Measurements from ENCODE around the gene ENPP6.

DNA sequence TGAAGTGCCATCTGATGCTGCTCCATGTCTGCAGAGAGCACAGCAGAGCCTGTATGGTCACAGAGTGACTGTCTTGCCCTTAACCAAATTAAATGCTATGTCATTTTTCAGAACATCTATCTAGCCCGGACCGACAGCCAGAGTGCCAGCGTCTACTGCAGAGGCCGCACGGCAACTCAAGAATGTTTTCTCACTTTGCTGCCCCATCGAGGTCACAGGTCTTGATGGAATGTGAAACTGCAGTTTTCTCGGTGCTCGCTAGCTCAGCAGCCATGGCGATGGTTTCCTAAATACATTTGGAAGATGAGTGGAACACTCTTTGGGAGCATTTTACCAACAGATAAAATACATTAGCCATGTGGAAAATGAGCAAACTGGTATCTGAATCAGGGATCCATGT is 125.7 kb downstream of the ENPP6 start:
- TF ChIP-seq, protein P1, sequence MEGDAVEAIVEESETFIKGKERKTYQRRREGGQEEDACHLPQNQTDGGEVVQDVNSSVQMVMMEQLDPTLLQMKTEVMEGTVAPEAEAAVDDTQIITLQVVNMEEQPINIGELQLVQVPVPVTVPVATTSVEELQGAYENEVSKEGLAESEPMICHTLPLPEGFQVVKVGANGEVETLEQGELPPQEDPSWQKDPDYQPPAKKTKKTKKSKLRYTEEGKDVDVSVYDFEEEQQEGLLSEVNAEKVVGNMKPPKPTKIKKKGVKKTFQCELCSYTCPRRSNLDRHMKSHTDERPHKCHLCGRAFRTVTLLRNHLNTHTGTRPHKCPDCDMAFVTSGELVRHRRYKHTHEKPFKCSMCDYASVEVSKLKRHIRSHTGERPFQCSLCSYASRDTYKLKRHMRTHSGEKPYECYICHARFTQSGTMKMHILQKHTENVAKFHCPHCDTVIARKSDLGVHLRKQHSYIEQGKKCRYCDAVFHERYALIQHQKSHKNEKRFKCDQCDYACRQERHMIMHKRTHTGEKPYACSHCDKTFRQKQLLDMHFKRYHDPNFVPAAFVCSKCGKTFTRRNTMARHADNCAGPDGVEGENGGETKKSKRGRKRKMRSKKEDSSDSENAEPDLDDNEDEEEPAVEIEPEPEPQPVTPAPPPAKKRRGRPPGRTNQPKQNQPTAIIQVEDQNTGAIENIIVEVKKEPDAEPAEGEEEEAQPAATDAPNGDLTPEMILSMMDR (IDR thresholded peaks at IDR 0.05): no peak
- no peak for TF ChIP-seq POLR2AphosphoS5 (IDR thresholded peaks at IDR 0.05)
- TF ChIP-seq POLR2A (IDR thresholded peaks at IDR 0.05): no peak
